Fibroblast of skin of abdomen (primary cell): ENCODE results near the gene DTD1.
A peak's percentile ranks its signal among the peaks of the same experiment; 100 is the strongest.

ENCODE experiments used
- DNase-seq: peaks from one replicate; pipeline ENCODE4 v3.0.0-alpha.2; 2013

Gene DTD1

GRCh38 chr20:18802012-18802634 lies 214.3 kb downstream of the DTD1 start:
- DNase-seq, result no peak

- peak; percentile 83 for DNase-seq
Measured at GRCh38 chr20:18805881-18806280, 218.0 kb downstream of the DTD1 start.

- DNase-seq, result no peak
Measured at GRCh38 chr20:18808712-18809111, 220.9 kb downstream of the DTD1 start.

GRCh38 chr20:18811186-18811585 lies 223.3 kb downstream of the DTD1 start:
- no peak for DNase-seq

- no peak for DNase-seq
Measured at GRCh38 chr20:18811904-18812303, 224.1 kb downstream of the DTD1 start.

- DNase-seq, result no peak
Measured at GRCh38 chr20:18813483-18813882, 225.6 kb downstream of the DTD1 start, which contains the start of gene SCP2D1. SCP2D1 (plus strand) TSS chr20:18813783; CDS start chr20:18813816, 33 bp downstream.

GRCh38 chr20:18815194-18815942 lies 227.5 kb downstream of the DTD1 start:
- no peak for DNase-seq
